Stimulated activated CD4-positive, alpha-beta T cell treated with anti-CD3 and anti-CD28 coated beads, TNF-alpha, amount 100 ng/mL, for 1 hour (primary cell): ENCODE results near the gene SCAANT1.

Source experiments
- DNase-seq, 3 donors: peaks; one replicate each; pipeline ENCODE4 v3.0.0-alpha.2; 2020; ENCODE audit warnings: low read depth in 3 of 3, low spot score in 1 of 3

Gene SCAANT1

DNA sequence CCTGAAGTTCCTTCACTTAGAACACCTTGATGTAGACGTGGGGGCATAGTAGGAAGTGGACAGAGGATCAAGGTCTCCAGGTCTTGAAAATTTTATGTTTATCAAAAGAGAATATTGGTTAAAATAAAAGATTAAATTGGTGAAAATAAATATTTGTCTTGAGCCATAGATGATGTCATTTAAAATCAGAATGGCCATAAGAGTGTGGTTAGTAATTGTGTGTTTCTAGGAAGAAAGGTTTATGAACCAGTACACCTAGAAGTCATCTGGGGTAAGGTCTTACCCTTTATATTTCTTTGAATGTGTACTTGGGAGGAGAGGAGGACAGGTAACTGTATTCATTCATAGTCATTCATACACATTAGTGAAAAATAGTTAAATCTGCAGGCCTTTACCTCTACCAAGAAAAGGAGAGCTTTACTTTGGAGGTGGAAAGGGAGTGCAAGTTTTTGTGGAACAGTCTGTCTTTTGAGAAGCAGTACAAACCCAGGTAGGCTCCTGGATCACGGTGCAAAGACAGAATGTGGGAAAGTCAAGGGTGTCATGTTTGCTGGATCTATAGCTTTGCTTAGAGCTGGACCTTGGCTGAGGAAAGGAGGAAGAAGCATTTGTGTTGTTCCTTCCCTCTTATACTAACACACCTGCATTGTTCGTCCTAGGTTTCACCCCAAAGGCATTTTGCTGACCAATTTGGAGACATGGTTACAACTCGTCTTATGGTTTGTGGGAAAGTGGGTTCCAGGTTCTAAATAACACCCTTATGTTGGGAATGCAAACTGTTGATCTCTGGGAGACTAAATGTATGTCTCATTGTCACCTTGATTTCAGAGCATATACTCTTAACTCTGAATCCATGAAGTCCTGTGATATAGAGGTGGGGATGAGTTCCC, 6.2 kb downstream of the SCAANT1 start:
- DNase-seq, result no peak

DNA sequence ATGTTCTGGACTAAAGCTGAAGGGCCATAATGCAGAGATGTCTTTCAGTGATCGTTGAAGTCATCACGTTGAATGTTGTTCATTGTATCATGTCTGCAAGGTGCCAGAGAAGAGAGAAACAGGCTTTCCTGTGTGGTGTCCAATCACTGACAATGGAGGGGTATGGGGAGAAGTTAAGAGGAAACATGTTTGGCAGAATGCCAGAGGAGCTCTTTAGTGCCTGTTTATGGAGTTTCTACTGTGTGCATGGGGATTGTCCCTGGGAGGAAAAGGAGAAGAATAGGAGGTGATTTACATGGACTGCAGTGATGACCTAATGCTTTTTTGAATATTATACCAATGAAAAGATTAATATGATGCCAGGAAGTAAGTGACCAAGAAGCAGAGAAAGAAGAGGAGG, 11.7 kb downstream of the SCAANT1 start:
- no peak for DNase-seq

- no peak for DNase-seq
These were observed 12.2 kb downstream of the SCAANT1 start for GRCh38 chr3:63900010-63900409.

GRCh38 chr3:63896332-63897030, 15.7 kb downstream of the SCAANT1 start:
- DNase-seq, result no peak

GRCh38 chr3:63895422-63896189, 16.6 kb downstream of the SCAANT1 start:
- DNase-seq, result no peak

DNA sequence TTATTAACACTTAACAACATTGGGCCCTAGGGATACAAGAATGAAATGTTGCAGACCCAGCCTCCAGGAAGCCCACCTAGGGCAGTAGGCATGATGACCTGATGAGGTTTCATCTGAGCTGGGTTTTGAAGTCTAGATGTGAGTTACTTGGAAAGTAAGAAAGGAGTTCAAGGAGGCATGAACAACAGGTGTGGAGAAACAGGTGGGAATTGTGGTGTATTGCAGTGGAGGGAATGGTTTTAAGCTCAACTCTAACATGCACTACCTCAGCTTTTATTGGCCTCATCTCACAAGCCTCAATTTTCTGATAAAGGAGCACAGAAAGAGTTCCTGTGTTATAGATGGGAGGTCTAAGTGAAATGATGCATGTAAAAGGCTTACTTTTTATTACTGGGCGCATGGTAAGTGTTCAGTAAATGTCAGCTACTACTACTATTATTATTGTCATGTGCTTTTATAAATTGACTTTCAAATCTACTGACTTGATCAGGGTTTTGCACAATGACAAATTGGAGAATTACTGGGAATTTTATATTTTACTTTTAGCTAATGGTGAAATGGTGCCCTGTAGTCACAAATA, 19.3 kb downstream of the SCAANT1 start:
- DNase-seq, result no peak

- no peak for DNase-seq
These were observed 20.7 kb downstream of the SCAANT1 start for GRCh38 chr3:63891518-63891917.

DNA sequence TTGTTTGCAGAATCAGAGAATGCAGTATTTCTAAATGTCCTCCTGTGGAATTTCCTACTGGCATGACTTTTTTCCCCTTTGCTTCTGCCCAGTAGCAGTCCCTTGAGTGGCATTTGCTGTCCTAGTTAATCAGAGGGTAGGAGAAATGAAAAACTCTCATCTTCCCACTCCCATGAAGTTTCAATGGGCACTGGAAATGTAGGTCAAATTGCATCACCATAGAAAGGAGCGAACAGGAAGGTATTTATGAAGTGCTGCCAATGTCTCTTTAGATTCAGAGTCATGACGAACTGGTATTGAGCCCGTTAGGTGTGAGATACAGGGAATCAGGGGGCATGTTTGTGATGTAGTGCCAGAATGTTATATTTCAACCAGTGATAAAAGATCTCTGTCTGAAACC, 25.3 kb downstream of the SCAANT1 start:
- no peak for DNase-seq

- DNase-seq, result no peak
These were observed 31.5 kb downstream of the SCAANT1 start for GRCh38 chr3:63880653-63881052.

DNA sequence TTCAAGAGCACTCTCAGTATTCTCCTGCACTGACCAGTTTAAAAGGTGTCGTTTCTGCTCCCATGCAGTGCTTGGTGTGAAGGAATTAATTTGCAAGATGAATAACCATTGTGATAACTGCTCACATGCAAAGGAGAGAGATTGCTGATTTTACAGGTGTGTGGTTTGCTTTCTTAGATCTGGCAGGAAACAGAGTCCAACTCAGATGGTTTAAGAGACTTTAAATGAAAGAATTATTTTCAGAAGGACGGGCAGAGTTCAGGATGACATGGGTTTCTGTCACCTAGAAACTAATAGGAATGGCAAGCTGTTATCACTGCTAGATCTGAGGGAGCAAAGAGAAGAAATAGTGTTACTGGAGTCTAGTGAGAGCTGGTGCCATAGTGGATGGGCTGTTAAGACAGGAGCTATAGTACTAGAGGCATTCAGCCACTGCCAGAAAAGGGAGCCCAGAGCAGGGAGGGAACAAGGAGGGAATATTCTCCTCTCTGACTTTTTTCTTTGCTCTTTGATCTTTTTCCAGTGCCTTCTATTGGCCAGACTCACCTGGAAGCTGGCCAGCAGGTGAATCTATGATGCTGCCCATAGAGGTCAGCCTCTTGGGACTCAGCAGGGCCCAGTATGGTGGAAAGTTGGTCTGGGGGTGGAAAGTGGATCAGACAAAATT, 33.7 kb downstream of the SCAANT1 start:
- DNase-seq, result no peak

DNA sequence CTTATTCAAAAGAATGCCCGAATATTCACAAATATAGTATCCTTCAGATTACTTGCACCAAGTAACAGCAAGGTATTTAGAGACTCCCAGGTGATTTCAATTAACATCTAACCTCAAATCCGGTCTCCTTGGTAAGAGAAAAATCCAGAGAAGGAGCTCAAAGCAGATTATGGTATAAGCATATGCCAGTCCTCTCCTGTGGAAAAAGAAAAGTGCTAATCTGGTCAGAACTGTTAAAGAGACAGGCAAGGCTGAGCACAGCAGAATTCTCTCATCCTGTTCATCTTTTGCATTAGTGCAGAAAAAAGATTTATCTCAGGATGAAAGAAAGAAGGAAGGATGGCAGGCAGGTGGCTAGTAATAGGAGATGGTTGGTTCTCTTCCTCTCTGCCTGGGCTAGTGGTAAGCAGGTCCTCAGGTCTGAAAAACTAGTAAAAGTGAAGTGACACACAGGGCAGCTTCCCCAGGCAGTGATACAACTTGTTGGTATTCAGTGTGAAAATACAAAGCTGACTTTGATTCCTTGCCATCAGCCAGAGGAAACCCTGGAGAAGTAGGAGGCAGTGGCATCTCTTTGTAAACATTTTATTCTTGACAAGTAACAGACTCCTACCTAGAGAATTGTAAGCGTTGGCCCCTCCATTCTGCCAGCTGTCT, 34.3 kb downstream of the SCAANT1 start:
- DNase-seq, result no peak

- DNase-seq, result no peak
These were observed 35.9 kb downstream of the SCAANT1 start for GRCh38 chr3:63876260-63876659.

DNA sequence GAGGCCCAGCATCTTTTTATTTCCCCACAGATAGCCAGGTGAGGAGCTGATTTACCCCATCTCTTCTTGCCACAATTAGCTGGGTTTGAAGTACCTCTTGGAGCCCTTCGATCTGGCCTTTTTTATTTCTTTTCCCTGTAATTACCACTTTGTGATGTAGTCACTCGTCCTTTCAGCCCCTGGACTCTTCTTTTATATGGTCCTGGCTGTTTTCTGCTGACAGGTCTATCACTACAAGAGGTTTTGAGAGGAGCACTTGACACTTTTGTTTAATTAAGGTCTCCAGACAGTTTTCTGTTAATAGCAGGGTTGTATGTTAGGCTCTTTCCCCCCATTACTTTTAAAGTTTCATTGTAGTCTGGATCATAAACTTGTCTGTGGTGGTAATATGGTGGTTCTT, 36.7 kb downstream of the SCAANT1 start:
- no peak for DNase-seq

GRCh38 chr3:63874769-63875168, 37.4 kb downstream of the SCAANT1 start:
- no peak for DNase-seq

- no peak for DNase-seq
These were observed 39.9 kb downstream of the SCAANT1 start for GRCh38 chr3:63872135-63872924.

DNA sequence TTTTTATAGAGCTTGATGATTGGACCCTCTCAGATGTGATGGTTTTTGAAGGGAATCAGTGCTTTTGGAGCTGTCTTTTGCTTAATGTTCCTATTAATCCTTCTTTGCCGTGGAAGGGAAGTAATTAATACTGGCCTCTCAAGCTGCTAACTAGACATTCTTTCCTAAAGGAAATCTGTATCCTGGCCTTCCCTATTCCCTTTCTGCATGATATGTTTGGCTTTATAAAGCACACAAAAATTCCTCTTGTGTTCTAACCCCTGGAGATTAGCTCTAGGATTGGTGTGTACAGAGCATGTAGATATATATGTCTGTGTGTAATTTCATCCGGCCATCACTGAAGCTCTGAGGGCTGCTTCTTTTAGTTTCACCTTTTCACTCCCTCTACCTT, 41.6 kb downstream of the SCAANT1 start:
- no peak for DNase-seq

GRCh38 chr3:63869940-63870614, 42.1 kb downstream of the SCAANT1 start:
- DNase-seq, result no peak

GRCh38 chr3:63867225-63867624, 45.0 kb downstream of the SCAANT1 start:
- no peak for DNase-seq

- DNase-seq, result no peak
These were observed 47.2 kb downstream of the SCAANT1 start for GRCh38 chr3:63864965-63865327.
